Fibroblast of skin of left quadriceps (primary cell): ENCODE data around the gene THOC6.
A peak's percentile ranks its signal among the peaks of the same experiment; 100 is the strongest.

Experiments used
- DNase-seq, 2 experiments: peaks; one replicate each; pipeline ENCODE4 v3.0.0-alpha.2; 2013; ENCODE audit warnings: low read depth in 2 of 2

The THOC6 gene

DNA sequence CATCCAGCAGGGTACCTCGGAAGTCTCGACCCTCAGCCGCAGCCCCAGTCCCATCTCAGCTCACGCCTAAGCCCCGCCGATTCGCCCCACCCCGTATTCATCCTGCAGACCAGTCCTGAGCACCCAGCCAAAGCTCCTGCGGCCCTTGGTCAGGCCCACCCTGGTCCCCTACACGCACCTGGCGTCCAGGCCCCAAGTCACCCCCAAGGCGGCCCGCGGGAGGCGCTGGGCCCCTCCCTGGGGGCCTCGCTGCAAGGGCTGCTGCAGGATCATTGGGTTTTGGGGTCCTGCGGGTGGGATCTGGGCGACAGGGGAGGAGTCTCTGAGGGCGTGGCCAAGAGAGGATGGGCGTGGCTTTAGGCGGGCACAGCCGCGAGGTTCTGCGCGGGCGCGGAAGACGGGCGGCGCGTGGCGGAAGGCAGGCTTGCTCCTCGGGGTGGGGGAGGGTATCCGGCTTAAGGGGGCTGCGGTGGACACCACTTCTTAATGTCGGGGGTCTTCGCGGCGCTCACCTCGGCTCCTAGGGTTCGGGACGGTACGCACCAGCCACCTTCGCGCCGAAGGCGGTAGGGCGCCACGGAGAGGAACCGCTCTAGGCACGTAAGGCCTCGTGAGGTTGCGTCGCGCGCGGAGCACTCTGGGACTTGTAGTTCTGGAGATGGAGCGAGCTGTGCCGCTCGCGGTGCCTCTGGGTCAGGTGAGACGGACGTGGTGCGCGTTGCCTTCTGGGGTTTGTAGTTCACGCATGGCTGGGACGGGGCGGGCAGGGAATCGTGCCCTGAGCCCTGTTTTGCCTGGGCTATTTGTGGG, at the start of gene THOC6, which contains the start of gene HCFC1R1:
Gene THOC6, plus strand, starts transcription at position 367 of the 810 bp plus-strand sequence. Its CDS starts 292 bp downstream, at position 659.
Gene HCFC1R1, minus strand, starts transcription at position 274 of the 810 bp plus-strand sequence. Its CDS starts 1 bp downstream, at position 273.
- peak; percentile 94 to 95 for DNase-seq

DNA sequence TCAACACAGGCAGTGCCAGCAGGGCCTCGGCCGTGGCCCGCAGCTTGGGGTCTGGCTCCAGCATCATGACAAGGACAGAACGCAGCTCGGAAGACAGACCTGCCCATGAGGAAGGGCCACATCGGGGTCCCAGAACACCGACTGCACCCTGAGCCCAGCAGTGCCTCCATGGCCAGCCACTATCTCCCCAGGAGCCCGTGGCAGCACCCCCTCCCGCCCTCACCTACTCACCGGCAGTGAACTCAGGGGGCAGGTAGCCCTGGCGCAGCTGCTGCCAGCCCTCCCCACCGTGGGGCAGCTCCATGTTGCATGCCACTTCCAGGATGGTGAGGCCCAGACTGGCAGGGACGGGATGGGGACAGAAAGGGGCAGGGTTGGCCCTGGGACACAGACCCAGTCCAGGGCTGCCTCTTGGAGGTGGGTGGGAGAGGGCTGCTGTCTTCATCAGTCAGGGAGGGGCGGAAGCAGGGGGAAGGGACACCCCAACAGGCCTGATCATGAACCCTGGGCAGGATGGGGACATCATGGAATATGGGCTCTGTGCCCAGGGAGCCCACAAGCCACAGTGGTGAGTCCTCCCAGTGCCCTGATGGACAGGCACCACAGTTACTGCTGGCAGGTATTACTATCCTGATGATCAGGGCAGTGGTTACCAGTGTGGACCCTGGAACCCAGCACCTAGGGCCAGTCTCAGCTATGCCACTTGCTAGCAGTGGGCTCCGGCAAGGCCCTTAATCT, 49.3 kb upstream of the THOC6 start:
- DNase-seq = no peak

DNA sequence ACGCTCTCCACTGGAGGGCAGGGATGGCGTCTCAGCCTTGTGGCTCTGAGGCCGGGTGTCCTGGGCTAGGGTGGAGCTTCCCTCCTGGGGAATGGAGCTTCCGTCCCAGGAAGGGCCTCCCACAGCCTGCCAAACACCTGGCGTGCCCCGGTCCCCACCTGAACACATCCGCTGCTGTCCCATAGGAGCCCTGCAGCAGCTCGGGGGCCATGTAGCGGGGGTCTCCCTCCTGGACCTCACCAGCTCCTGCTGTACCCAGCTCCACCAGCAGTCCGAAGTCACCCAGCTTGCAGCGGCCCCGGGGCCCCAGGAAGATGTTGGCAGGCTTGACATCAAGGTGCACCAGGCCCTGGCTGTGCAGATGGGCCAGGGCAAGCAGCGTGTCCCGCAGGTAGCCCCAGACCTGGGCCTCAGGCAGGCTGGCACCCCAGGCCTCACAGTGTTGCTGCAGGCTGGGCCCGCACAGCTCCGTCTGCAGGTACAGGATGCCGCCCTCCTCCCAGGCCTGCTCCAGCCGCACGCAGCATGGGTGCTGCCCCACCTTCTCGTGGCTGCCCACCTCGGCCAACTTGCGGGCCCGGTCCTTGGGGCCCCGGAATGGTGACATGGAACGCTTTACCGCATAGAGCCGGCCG, 48.6 kb upstream of the THOC6 start:
- no peak for DNase-seq

DNA sequence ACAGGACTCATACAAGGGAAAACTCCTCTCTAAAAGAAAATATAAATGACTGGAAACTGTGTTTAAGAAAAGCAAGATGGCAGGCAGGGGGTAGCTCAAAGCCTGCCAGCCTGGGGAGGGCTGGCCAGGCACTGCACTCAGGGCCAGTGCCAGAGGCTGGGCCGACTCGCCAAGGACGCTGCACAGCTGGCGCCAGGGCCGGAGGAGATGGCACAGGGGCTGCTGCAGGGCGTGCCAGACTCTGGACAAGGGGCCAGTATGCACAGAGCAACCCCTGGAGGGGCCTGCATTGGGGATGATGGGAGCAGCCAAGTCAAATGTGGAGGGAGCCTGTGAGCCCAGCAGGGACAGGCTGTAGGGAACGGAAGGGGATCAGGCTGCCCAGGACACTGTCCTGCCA, 47.6 kb upstream of the THOC6 start:
- no peak for DNase-seq

DNA sequence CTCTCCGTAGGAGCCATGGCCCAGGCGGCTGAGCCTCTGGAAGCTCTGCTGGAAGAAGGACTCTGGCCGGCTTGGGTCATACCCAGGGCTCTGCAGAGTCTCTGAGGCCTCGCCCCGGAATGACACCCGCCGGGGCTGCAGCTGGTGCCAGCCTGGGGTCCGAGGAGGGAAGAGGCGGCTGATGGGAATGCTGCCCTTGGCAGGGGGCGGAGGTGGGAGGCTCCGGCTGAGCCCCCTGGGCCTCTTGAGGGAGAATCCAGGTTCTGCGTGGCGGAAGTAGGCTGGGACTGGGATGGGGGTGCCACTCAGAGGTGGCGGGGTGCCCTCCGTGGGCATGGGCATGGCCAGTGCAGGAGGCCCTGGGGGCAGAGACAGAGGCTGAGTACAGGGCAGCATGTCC, 47.2 kb upstream of the THOC6 start:
- DNase-seq = no peak

DNA sequence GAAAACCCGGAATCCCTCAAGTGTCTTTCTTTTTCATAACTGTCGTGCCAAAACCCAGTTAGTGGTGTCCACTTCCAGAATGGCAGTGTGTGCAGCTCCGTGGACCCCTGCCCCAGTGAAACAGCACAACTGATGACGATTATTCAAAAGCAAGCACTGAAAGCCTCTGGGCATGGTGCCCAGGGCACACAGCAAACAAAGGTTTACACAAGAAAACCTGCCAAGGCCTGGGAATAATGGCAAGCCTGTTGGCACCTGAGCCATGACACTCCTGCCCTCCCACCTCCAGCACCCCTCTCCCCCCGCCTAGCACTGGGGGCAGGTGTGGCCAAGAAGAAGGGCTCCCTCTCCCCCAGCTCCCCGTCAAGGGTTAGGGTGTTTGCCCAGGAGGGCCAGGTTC, 46.4 kb upstream of the THOC6 start:
- no peak for DNase-seq

DNA sequence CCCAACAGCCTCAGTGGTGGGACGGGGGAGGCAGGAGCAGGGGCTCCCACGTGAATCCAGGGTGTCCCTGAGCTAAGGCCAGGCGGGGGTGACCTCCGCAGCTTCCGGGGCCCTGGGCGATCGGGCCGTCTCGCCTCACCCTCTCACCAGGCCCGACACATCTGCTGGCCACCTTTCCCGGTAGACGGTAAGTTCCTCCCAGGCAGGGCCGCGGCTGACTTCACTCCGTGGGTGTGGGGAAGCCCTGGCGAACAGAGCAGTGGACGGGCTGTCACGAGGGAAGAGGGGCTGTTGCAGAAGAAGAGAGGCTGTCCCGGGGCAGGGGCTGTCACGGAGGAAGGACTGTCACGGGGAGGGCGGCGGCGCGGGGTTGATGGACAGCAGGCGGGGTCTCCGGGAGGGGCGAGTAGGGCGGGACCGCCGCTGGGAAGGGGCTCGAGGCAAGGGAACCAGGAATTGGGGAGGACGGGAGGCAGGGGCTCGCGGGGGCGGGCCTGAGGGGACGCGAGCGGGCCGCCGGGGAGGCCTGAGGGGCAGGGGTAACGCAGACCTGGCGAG, 44.1 kb upstream of the THOC6 start:
- DNase-seq = no peak

DNA sequence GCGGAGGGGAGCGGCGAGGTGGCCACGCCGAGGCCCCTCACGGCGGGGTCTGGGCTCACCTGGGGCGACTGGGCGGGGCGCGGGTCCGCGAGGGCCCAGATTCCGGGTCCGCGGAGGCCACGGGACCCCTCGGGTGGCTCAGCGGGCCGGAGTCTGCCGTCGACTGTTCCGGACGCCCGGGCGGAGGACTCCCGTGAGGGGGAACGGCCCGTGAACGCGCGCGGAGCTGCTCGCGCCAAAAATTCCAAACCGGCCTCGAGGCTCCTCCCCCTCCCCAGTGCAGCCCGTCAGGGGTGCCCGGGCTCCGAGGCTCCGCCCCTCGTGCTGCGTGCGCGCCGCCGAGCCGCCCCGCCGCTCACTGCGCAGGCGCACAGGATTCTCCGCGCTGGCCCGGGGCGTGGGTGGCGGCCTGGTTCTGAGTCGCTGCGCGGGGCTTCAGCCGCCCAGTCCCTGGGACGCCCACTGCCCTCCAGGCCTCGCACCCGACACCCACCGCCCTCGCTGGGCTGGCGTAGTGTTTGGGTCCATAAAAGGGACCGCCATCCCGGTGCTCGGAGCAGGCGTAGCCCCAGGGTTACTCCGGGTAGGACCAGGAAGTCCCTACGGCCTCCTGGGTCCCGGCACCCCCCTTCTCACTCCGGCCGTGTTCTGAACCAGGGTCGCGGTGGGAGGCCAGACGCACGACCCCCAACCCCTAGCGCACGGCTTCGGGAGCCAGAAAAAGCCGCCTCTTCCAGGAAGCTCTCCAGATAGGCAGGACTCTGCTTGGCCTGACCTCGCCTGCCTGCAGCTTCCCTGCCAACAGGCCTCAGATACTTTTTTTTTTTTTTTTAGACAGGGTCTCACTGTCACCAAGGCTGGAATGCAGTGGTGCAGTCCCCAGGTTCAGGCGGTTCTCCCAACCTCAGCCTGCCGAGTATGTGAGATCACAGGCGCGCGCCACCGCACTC, 43.3 kb upstream of the THOC6 start, which contains the start of gene PKMYT1:
Gene PKMYT1, minus strand, starts transcription at position 220 of the 950 bp plus-strand sequence. CDS start 789 bp downstream, outside the sequence.
- peak; percentile 66 to 67 for DNase-seq

DNA sequence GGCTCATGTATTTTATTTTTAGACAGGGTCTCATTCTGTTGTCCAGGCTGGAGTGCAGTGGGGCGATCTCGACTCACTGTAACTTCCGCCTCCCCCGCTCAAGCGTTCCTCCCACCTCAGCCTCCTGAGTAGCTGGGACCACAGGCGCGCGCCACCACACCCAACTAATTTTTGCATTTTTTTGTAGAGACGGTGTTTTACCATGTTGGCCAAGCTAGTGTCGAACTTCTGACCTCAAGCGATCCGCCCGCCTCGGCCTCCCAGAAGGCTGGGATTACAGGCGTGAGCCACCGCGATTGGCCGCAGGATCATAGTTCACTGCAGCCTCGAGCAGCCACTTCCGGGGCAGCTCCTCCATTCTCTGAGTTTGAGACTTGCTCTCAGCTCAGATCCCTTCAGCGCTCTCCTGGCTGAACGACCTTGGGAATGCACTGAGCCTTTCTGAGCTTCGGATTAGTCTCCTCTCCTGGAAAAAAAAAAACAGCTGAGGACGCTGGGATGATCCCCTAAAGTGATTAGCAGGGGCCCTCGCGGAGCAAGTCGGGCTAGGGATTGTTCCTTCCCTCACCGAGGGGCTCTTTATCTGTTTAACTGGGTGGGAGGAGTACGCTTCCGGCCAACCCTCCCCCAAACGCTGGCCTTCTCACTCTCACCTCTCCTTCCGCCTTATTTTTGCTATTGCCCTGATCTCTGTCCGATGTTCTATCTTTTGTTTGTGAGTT, 42.5 kb upstream of the THOC6 start:
- no peak for DNase-seq

DNA sequence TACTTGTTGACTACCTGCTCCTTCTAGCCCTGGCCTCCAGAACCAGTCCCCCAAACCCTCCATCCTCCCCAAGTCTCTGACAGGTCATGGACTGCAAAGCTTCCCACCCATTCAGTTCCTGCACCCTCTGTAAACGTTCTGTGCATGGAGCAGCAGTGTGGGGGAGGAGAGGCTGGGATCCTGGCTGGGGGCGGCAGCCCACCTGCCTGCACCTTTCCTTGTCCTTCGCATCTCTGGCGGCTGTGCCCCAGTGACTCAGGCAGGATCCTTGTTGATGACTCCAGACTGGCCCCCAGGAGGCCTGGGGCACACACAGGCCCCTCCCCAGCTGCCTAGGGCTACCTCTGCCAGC, 42.0 kb upstream of the THOC6 start:
- no peak for DNase-seq

DNA sequence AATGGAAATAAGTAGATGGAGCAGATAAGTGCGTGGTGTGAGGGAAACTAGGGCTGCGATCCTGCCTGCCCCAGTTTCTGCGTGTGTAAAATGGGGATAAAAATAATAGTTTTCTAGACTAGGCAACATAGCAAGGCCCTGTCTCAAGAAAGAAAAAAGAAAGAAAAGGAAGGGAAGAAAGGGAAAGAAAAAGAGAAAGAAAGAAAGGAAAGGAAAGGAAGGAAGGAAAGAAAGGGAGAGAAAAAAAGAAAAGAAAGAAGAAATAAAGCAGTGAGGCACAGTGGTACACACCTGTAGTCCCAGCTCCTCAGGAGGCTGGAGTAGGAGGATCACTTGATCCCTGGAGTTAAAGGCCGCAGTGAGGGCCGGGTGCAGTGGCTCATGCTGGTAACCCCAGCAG, 41.4 kb upstream of the THOC6 start:
- no peak for DNase-seq

DNA sequence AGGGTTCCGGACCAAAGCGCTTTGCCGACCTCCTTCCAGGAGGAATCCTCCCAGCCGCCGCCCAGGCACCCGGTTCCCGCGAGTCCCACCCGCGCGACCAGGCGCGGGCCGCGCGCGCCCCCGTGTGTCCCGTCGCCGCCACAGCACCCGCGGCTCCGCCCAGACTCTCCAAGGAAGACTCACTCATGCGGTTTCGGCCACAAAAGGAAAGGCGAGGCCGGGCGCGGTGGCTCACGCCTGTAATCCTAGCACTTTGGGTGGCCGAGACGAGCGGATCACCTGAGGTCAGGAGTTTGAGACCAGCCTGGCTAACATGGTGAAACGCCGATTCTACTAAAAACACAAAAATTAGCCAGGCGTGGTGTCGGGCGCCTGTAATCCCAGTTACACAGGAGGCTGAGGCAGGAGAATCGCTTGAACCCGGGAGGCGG, 40.1 kb upstream of the THOC6 start:
- DNase-seq = peak; percentile 46 to 56

DNA sequence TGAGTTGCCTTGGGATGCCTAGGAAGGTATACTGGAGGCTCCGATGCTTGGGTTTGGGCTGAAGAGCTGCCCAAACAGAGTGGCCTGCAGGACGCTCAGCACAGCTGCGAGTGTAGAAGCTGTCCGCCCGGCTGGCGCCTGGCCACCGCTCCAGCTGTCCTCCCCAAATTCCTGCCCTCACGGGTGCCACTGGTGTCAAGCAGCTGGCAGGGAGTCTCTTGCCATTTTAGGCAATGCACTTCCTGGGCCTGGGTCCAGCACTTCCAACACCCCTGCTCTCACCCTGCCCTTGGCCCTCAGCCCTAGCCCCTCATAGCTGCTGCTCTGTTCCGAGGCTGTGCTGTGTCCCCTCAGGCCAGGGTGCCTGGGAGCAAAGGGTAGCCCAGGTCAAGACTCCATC, 38.4 kb upstream of the THOC6 start:
- DNase-seq = no peak

DNA sequence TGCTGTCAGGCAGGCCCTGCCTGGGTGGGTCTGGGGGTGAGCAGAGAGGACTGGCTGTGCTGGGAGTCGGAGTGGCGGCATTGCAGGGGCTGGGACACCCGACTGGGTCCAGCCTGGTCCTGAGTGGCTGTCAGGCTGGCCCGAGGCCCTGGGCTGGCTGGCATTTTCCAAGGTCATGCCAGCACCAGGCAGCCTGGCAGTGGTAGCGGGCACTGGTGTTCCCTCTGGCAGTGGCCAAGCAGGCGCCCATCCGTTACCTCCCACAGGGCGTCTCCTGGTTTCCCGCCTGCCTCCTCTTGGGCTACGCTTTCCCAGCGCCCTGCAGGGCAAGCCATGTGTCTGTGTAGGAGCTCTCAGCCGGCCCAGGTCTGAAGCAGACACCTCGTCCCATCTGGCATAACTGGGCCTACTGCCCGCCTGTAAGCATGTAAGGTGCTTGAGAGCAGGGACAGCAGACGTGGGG, 37.9 kb upstream of the THOC6 start:
- no peak for DNase-seq

DNA sequence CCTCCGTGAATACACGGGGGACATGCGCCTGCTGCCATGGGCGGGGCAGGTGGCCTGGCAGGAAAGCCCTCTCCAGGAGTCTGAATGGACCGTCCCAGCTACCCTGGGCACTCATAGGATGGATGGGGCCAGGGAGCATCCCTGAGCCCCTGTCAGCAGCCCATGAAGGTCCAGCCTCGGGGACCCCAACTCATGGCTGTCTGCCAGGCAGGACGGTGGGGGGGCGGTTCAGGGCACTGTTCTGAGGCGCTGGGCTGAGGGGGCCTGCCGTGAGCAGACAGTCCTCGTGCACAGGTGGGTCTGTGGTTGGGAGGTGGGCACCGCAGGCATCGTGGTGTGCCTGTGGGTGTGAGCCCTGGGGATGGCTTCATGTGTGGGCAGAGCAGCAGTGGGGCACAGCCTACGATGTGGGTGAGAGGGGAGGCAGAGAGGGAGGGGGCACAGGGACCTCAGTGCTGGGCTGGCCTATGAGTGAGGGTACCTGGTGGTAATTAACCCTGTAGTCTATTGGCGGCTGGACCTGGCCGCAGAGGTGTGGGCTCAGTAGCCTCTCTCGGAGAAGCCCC, 37.1 kb upstream of the THOC6 start:
- DNase-seq = no peak

DNA sequence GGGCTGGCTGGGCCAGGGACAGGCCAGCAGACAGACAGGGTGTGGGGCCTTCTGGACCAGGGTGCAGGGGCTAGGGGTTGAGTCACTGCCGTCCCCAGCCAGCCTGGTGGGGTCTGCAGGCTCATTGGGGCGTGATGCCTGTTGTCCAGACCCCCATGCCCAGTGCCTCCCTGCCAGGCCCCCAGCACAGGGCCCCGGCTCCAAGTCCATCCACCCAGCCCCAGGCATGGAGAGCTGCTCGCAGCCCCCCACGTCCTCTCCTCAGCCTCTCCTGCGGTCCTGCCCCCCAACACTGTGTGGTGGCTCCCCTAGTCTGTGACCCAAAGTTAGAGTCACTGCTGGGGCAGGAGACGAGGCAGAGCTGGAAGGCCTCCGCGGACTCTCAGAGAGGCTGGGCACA, 36.5 kb upstream of the THOC6 start:
- no peak for DNase-seq

DNA sequence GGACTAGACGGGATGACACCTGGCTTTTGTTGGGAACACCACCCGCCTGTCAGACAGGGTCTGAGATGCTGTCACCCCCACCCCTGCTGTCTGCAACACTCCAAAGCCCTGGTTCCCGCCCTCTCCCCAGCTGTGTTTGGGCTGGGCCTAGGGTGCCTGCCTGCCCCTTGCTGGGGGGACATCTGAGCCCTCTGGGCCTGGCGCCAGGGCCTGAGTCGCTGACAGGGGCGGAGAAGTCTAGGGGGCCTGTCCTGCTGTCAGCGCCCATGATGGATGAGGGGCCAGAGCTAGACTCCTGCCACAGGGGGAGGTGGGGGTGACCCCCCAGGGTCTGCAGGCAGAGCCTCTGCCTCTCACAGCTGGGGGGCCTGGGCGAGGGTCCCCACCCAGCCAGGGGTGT, 36.0 kb upstream of the THOC6 start:
- DNase-seq = no peak

DNA sequence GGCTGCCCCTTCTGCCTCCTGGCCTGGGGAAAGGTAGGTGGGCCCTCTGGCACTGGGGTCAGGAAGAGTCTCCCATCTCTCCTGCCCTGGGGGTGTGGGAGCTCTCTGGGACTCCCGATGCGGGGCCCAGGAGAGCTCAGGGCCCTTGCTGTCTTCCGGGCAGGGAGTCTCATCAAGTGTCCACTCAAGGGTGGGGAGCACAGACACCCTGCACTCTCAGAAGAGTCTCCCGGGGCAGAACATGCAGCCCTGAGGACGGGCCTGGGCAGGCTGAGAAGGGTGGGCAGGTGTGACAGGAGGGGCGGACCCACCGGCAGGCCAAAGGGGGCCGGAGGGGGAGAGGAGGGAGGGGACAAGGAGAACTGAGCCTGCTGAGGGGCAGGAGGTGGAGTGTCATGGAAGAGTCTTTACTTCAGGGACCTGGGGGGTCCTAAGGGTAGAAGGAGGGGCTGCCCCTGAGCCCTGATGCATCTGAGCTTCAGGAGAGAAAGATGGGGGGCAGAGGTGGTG, 35.2 kb upstream of the THOC6 start:
- no peak for DNase-seq

DNA sequence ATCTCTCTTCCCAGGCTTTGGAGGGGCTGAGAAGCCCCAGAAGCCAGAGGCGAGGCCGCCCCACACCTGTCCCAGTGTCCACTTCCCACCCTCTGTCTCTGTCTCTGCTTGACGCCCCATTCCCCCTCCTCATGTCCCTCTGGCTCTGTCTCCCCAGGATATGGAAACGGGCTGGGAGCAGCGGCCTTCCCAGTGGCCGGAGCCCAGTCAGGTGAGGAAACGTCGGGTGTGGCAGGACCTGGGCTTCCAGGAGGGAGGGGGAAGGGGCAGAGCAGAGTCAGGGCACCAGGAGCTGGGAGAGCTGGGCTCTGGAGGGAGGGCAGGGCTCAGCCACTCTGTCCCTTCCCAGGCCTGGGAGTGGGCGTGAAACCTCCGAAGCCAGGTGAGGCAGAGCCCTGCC, 32.9 kb upstream of the THOC6 start:
- DNase-seq = no peak
